ENCODE results near the gene FECH.

GRCh38 chr18:57561261-57561660 is 25.2 kb downstream of the FECH start:
- TF ChIP-seq CTCF (optimal IDR thresholded peaks at IDR 0.05 in 1 of 3, IDR thresholded peaks at IDR 0.05 in 1 of 3, conservative IDR thresholded peaks at IDR 0.05 in 1 of 3; ENCODE audit: extremely low read depth in 1 of 3, insufficient read depth in 2 of 3, low read length in 3 of 3), result no peak
- no peak for TF ChIP-seq EZH2 (IDR thresholded peaks at IDR 0.05; ENCODE audit: low read length)
